Transverse colon (tissue), 4 donors: ENCODE data around the gene DLGAP3. TPM values are rescaled to one million over a fixed set of nuclear protein-coding genes. Genes with fewer than 3 reads are reported as not detected.

Experiments used
- DNase-seq: peaks from one replicate; pipeline ENCODE4 v3.0.0-alpha.2; 2019
- H3K27ac ChIP-seq, 4 donors: fragments of 200-600 bp; sonication (generic); 2 replicates each; pipeline ENCODE4 v1.5.1; 2016 to 2018; ENCODE audit warnings: inconsistent platforms in 4 of 4
- H3K27me3 ChIP-seq: fragments of 200-600 bp; sonication (generic); 2 replicates; pipeline ENCODE4 v1.5.1; 2017; ENCODE audit warnings: inconsistent platforms
- H3K36me3 ChIP-seq, 4 donors: fragments of 200-600 bp; sonication (generic); 2 replicates each; pipeline ENCODE4 v1.5.1; 2017 to 2019; ENCODE audit warnings: inconsistent platforms in 4 of 4
- H3K4me1 ChIP-seq, 4 donors: fragments of 200-600 bp; sonication (generic); 2 replicates each; pipeline ENCODE4 v1.5.1; 2017 to 2020; ENCODE audit warnings: inconsistent platforms in 4 of 4
- H3K4me3 ChIP-seq, 4 donors: fragments of 200-600 bp; sonication (generic); 1 replicate in 1 of 4; 2 replicates in 3 of 4; pipeline versions ENCODE4 v1.5.1 to v1.6.1; 2017 to 2019; ENCODE audit warnings: inconsistent platforms in 4 of 4
- H3K9me3 ChIP-seq, 2 donors: fragments of 200-600 bp; sonication (generic); 2 replicates each; pipeline ENCODE4 v1.5.1; 2017 to 2019; ENCODE audit warnings: inconsistent platforms in 2 of 2
- CTCF ChIP-seq, 5 experiments: fragments of 200-600 bp in 3 of 5; fragments of 450-650 bp in 2 of 5; sonication (generic) in 3 of 5; IDR thresholded peaks; 1 replicate in 2 of 5; 2 replicates in 3 of 5; pipeline ENCODE4 v1.5.1; 2016 to 2017; ENCODE audit warnings: antibody characterized with exemption in 5 of 5, inconsistent platforms in 3 of 5, mild to moderate bottlenecking in 2 of 5, moderate library complexity in 1 of 5
- EP300 ChIP-seq: sonication (generic); formaldehyde crosslinking; IDR thresholded peaks from one replicate; pipeline ENCODE4 v1.6.1; 2017; ENCODE audit warnings: antibody characterized with exemption, low read depth
- POLR2A ChIP-seq: fragments of 450-650 bp; IDR thresholded peaks from one replicate; pipeline ENCODE4 v1.6.1; 2016; ENCODE audit warnings: antibody characterized with exemption, mild to moderate bottlenecking, moderate library complexity
- POLR2AphosphoS5 ChIP-seq, 3 donors: sonication (generic); formaldehyde crosslinking; IDR thresholded peaks; one replicate each; pipeline ENCODE4 v1.6.1; 2016; ENCODE audit warnings: antibody characterized with exemption in 3 of 3
- WGBS, 2 donors: methylation state at CpG; one replicate each; pipeline ENCODE4 v1.1.5; 2018; ENCODE audit warnings: low coverage in 1 of 2; 5-methylcytosine and 5-hydroxymethylcytosine counted together
- in situ Hi-C, 4 donors: fragments of 200-750 bp; cut with MboI; loops; one replicate each; pipeline versions ENCODE4 v1.15.0 to v1.15.1; 2017; ENCODE audit warnings: low sequenced_read_pairs in 3 of 4, low pct_ligation_motif_present in 1 of 4, low pct_unique_long_range_greater_than_20kb in 1 of 4
- intact Hi-C: fragments of 100-400 bp; cut with DNase I; formaldehyde crosslinking; loops from one replicate; pipeline ENCODE4 v1.15.1; 2023; ENCODE audit warnings: low total_unique reads
- total RNA-seq, 4 donors: library from RNA; depleted of rRNA; stranded (reverse); fragments of >200 nt; gene quantifications; one replicate each; pipeline ENCODE4 v1.1.0, GENCODE V29; 2016

The DLGAP3 gene
- total RNA-seq, 4 donors from 2014 or later = 0.14 to 1.4 (median 0.64) TPM

GRCh38 chr1:34976384-34977209, 47.1 kb upstream of the DLGAP3 start:
- 92% methylated on average over 43 of the region's 72 CpGs; no CpG with 5 or more reads in 1 of the 2 donors for WGBS, 2 donors
- in situ Hi-C loops = no loop called here
- no peak overlapping the region for H3K4me3 ChIP-seq
- no peaks in the 10 kb centered on the region for H3K27me3 ChIP-seq
- H3K36me3 ChIP-seq = no peaks in the 10 kb centered on the region
- no peak for DNase-seq
- no peak overlapping the region for H3K27ac ChIP-seq
- intact Hi-C loops = no loop called here
- H3K4me1 ChIP-seq = no peaks in the 10 kb centered on the region
- no peaks in the 10 kb centered on the region for H3K9me3 ChIP-seq
- no peak for TF ChIP-seq CTCF (IDR thresholded peaks at IDR 0.05)
- no peak for TF ChIP-seq POLR2AphosphoS5 (IDR thresholded peaks at IDR 0.05)
- TF ChIP-seq POLR2A = no peak
- no peak for TF ChIP-seq EP300

- 85 to 87% methylated on average over 6 of the region's 6 CpGs for WGBS, 2 donors
- in situ Hi-C loops = no loop called here
- Histone ChIP-seq H3K27me3 (no peaks in the 10 kb centered on the region), H3K4me3 (no peak overlapping the region), H3K9me3 (no peaks in the 10 kb centered on the region), H3K27ac (no peak overlapping the region), H3K36me3 (no peaks in the 10 kb centered on the region), H3K4me1 (no peaks in the 10 kb centered on the region)
- TF ChIP-seq POLR2AphosphoS5 (IDR thresholded peaks at IDR 0.05) (no peak), CTCF (IDR thresholded peaks at IDR 0.05) (no peak), POLR2A (no peak), EP300 (no peak)
- intact Hi-C loops = no loop called here
- DNase-seq = no peak
These were observed 46.3 kb upstream of the DLGAP3 start for GRCh38 chr1:34975771-34976170.

DNA sequence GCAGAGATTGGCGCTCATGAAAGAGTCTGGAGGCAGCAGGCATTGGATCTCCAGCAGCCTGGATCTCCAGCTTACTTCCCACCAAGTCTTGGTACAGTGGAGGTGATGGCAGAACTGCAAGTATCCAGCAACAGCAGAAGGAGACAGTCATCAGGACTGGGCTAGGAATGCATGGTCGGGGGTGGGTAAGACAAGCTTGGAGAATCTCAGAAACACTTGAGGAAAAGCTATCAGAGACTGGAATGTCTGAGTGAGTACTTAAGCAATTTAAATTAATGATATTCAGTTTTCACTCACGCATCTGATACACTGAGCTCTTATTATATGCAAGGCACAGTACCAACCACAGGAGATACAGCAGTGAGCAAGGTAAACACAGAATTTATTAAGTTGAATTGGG, 45.9 kb upstream of the DLGAP3 start:
- in situ Hi-C loops = no loop called here
- no peaks in the 10 kb centered on the region for H3K9me3 ChIP-seq
- no peaks in the 10 kb centered on the region for H3K36me3 ChIP-seq
- TF ChIP-seq EP300 (no peak), POLR2A (no peak), POLR2AphosphoS5 (IDR thresholded peaks at IDR 0.05) (no peak), CTCF (IDR thresholded peaks at IDR 0.05) (no peak)
- no peak for DNase-seq
- no peaks in the 10 kb centered on the region for H3K27me3 ChIP-seq
- intact Hi-C loops = no loop called here
- H3K4me1 ChIP-seq = no peaks in the 10 kb centered on the region
- 75 to 88% methylated on average over 1 to 3 of the region's 3 CpGs for WGBS, 2 donors
- no peak overlapping the region for H3K27ac ChIP-seq
- H3K4me3 ChIP-seq = no peak overlapping the region

- no peak overlapping the region for H3K4me3 ChIP-seq
- TF ChIP-seq POLR2AphosphoS5 (IDR thresholded peaks at IDR 0.05) = no peak
- TF ChIP-seq CTCF (IDR thresholded peaks at IDR 0.05) = no peak
- no peak for TF ChIP-seq POLR2A
- TF ChIP-seq EP300 = no peak
- no peaks in the 10 kb centered on the region for H3K9me3 ChIP-seq
- DNase-seq = no peak
- H3K36me3 ChIP-seq = no peaks in the 10 kb centered on the region
- no peak overlapping the region for H3K27ac ChIP-seq
- H3K27me3 ChIP-seq = no peaks in the 10 kb centered on the region
- WGBS, 2 donors = 77 to 84% methylated on average over 8 of the region's 8 CpGs
- in situ Hi-C loops (no loop called here), intact Hi-C loops (no loop called here)
- no peaks in the 10 kb centered on the region for H3K4me1 ChIP-seq
These were observed 45.2 kb upstream of the DLGAP3 start for GRCh38 chr1:34974626-34975025.
